ENCODE data around the gene UQCRC1.

UQCRC1 gene

GRCh38 chr3:48628277-48629017 is 19.0 kb upstream of the UQCRC1 start:
- Histone ChIP-seq H3K79me2 (no peaks in the 10 kb centered on the region), H3K4me2 (ENCODE audit: low read length) (no peak overlapping the region), H3K36me3 (ENCODE audit: control insufficient read depth, insufficient read depth, low read length) (no peaks in the 10 kb centered on the region), H3K4me1 (no peaks in the 10 kb centered on the region), H3K4me3 (ENCODE audit: low read depth, low read length) (no peak overlapping the region), H3K9me3 (ENCODE audit: control insufficient read depth, low read length) (no peaks in the 10 kb centered on the region), H3K27me3 (ENCODE audit: control insufficient read depth, insufficient read depth, low read length) (no peaks in the 10 kb centered on the region), H3K27ac (no peak overlapping the region), H2AFZ (no peak overlapping the region), H3K9ac (no peak overlapping the region)
- no peak for TF ChIP-seq CTCF (IDR thresholded peaks at IDR 0.05)

- no peaks in the 10 kb centered on the region for H3K27me3 ChIP-seq (ENCODE audit: control insufficient read depth, insufficient read depth, low read length)
- no peak overlapping the region for H3K27ac ChIP-seq
- no peaks in the 10 kb centered on the region for H3K4me1 ChIP-seq
- no peaks in the 10 kb centered on the region for H3K79me2 ChIP-seq
- H3K4me3 ChIP-seq (ENCODE audit: low read depth, low read length), result no peak overlapping the region
- no peak for TF ChIP-seq CTCF (IDR thresholded peaks at IDR 0.05)
- no peaks in the 10 kb centered on the region for H3K36me3 ChIP-seq (ENCODE audit: control insufficient read depth, insufficient read depth, low read length)
- H3K9ac ChIP-seq, result no peak overlapping the region
- H3K4me2 ChIP-seq (ENCODE audit: low read length), result no peak overlapping the region
- no peaks in the 10 kb centered on the region for H3K9me3 ChIP-seq (ENCODE audit: control insufficient read depth, low read length)
- no peak overlapping the region for H2AFZ ChIP-seq
These were observed 16.2 kb upstream of the UQCRC1 start for GRCh38 chr3:48625600-48625999.

GRCh38 chr3:48624767-48625166 is 15.3 kb upstream of the UQCRC1 start:
- no peak for TF ChIP-seq CTCF (IDR thresholded peaks at IDR 0.05)
- no peaks in the 10 kb centered on the region for H3K36me3 ChIP-seq (ENCODE audit: control insufficient read depth, insufficient read depth, low read length)
- no peak overlapping the region for H3K4me3 ChIP-seq (ENCODE audit: low read depth, low read length)
- no peaks in the 10 kb centered on the region for H3K79me2 ChIP-seq
- no peaks in the 10 kb centered on the region for H3K9me3 ChIP-seq (ENCODE audit: control insufficient read depth, low read length)
- H3K27me3 ChIP-seq (ENCODE audit: control insufficient read depth, insufficient read depth, low read length), result no peaks in the 10 kb centered on the region
- H3K4me1 ChIP-seq, result no peaks in the 10 kb centered on the region
- H3K4me2 ChIP-seq (ENCODE audit: low read length), result no peak overlapping the region
- H2AFZ ChIP-seq, result no peak overlapping the region
- no peak overlapping the region for H3K27ac ChIP-seq
- H3K9ac ChIP-seq, result no peak overlapping the region

- Histone ChIP-seq H3K9me3 (ENCODE audit: control insufficient read depth, low read length) (no peaks in the 10 kb centered on the region), H3K79me2 (no peaks in the 10 kb centered on the region), H3K27me3 (ENCODE audit: control insufficient read depth, insufficient read depth, low read length) (no peaks in the 10 kb centered on the region), H3K4me1 (no peaks in the 10 kb centered on the region), H3K36me3 (ENCODE audit: control insufficient read depth, insufficient read depth, low read length) (no peaks in the 10 kb centered on the region), H3K4me3 (ENCODE audit: low read depth, low read length) (no peak overlapping the region), H3K9ac (no peak overlapping the region), H3K27ac (no peak overlapping the region), H2AFZ (no peak overlapping the region), H3K4me2 (ENCODE audit: low read length) (no peak overlapping the region)
- TF ChIP-seq CTCF (IDR thresholded peaks at IDR 0.05), result no peak
These were observed 14.6 kb upstream of the UQCRC1 start for GRCh38 chr3:48623851-48624547.

Data from parathyroid adenoma (tissue), 2 donors.